KG1 (cell line): ENCODE results near the gene RAD51B.
"Not testable (repeated sequence)": the region's sequence is repeated elsewhere in the genome, so short reads cannot be mapped to it uniquely, and the experiment has no call there.

Source experiments
- DNase-seq: peaks from one replicate; lab custom pipeline; 2025; lab: John Stamatoyannopoulos, UW

The RAD51B gene

DNA sequence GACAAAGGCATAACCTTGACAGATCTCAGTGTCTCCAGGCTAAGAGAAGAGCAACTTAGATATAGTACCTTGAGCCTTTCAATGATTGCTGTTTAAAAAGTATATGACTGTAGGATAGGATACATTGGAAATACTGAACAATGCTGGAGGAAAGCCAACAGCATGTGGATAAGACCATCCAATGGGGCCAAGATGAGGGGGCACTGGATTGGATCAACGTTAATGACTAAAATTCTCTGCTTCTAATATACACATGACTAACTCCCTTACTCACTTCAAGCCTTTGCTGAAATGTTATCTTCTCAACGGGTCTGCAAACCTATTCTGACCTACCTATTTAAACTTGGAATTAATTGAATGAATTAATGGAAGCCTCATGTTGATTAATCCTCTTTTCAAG, 354.9 kb downstream of the RAD51B start:
- DNase-seq: no peak

- DNase-seq: no peak
Measured at GRCh38 chr14:68176687-68177086, 357.1 kb downstream of the RAD51B start.

GRCh38 chr14:68177728-68178127, 358.1 kb downstream of the RAD51B start:
- no peak for DNase-seq

GRCh38 chr14:68178282-68178681, 358.7 kb downstream of the RAD51B start:
- no peak for DNase-seq

DNA sequence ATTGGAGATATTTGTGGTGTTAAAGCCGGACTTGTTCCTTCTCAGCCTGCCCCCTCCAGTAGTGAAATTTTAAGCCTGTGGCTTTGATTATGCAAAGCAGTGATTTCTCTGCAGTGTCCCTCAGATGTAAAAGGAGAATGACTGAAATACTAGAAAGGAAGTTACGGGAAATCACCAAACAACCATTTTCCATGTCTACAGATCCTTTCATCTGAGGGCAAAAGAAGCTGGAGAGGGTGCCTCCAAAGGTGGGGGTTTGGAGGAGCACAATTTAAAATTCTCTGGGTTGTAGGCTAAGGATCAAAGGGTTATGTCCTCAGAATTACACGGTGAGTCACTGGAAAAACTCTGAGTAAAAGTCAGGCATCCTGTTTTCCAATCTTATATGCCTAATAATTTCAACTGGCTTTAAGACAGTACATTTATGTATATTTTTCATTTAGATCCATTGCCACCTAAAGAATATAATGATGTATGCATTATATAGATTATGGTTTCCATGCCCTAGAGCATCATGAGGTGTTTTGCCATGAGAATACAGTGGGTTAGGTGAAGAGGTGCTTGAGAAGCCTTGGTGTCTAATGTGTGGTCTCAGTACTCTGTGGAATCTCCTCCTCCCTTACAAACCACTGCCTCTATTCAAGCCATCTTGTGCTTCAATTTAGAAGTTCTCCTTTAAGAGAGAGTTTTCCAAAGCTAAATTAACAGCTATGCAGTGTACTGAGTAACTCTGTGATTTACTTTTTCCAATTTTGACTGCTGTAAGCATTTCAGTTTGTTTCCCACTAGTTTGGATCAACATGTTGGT, 362.1 kb downstream of the RAD51B start:
- DNase-seq: no peak

DNA sequence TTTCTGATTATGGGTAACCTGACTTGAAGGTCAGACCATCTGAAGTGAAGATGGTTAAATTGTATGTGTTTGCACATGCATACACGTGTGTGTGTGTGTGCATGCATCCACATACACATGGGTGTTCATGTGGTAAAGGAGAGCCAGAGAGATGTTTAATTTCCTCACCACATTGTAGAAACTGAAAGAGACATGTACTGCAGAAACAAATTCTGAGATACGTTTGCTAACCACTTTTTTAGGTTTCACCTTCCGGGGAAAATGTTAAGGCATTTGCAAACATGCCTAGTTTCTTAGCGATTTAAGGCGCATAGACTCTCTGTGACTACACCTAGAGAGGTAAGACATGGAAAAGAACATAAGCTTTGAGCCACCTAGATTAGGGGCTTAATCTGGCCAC, 362.9 kb downstream of the RAD51B start:
- DNase-seq: no peak

DNA sequence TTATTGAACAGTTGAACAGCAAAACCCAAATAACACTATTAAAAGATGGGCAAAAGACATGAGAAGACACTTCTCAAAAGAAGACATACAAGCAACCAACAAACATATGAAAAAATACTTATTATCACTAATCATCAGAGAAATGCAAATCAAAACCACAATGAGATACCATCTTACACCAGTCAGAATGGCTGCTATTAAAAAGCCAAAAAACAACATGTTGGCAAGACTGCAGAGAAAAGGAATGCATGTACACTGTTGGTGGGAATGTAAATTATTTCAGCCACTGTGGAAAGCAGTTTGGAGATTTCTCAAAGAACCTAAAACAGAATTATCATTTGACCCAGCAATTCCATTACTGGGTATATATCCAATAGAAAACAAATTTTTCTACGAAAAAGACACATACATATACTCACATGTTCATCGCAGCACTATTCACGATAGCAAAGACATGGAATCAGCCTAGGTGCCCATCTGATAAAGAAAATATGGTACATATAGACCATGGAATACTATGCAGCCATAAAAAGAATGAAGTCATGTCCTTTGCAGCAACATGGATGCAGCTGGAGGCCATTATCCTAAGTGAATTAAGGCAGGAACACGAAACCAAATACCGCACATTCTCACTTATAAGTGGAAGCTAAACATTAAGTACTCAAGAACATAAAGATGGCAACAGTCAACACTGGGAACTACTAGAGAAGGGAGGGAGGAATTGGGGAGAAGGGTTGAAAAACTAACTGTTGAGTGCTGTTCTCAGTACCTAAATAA, 367.1 kb downstream of the RAD51B start:
- DNase-seq: not testable (repeated sequence)

- DNase-seq: no peak
Measured at GRCh38 chr14:68188174-68188573, 368.6 kb downstream of the RAD51B start.

- DNase-seq: no peak
Measured at GRCh38 chr14:68190032-68190431, 370.5 kb downstream of the RAD51B start.

DNA sequence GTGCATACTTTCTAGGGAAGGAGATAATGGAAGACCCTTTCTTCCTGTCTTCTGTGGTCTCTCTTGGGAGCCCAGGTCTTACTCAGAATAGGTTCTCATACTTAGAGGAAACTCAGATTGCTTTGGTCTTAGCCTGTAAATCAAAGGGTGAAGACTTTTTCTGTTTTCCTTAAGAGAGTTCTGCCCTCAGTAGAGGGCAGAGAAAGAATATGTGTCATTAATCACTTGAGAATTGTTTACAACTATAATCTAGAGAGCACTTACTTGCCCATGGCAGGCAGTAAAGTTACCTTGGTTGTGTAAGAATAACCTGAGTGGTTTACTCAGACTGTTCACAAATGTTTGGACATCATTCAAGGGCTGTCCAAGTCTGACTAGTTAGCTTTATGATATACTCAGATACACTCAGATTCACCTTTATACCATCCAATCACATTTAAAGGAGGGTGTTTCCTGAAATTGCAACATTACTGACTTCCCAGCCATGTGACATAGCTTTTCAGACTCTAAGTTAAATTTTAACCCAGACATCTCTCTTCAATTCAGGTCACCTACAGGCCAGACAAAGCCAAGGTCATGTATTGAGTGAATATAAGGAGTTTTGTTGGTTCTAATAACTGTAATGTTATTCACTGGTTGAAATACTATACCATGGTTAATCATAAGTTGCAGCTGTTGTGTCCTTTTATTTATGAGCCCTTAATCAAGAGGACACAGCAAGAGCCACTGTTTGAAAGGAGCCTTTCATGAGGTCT, 372.2 kb downstream of the RAD51B start:
- no peak for DNase-seq

DNA sequence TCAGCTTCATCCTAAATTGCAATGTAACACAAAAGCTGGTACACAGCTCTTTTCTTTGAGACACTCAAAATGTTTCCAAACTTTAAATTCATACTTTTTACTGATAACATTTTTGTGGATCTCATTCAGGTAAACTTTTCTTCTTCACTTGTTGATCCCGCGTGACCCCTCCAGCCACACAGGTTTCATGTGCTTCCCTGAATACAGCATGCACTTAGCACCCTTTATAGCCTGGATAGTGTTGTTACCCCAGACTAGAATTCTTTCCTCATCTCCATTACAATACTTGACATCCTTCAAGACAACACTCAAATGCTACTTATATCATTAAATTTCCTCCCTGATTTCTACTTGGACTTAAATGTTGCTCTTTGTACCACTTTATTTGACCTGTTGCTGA, 373.4 kb downstream of the RAD51B start:
- DNase-seq: no peak

GRCh38 chr14:68193970-68194681, 374.5 kb downstream of the RAD51B start:
- DNase-seq: no peak

GRCh38 chr14:68195126-68195525, 375.5 kb downstream of the RAD51B start:
- DNase-seq: no peak

DNA sequence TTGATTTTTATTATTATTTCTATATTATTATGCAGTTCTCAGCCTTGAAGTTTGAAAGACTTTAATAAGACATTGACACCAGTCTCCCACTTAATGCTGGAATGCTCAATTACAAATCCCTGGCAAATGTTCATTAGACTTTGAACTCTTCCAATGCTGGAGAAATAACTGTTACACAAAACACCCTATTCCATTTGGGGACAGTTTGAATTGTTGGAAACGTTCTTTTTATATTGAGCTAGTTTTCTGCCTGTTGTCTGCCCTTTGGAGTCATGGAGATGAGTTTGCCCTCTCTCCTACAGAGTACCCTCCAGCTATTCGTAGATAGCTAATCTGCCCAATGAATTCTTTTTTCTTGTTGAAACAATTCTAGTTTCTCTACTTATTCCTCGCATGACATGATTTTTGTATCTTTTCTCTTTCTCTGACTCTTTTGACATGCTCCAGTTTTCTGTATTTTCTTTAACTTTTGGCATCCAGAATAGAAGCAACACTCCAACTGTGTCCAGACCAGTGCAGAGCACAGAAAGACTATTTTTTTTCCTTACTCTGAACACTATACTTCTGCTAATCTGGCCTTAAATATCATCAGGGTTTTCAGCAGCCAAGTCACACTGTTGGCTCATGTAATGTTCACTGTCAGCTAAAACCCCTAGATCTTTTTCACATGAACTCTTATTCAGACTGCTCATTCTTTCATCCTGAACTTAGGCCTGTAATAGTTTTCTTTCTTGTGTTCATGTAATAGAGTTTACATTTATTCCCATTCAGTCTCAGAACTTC, 379.3 kb downstream of the RAD51B start:
- no peak for DNase-seq

DNA sequence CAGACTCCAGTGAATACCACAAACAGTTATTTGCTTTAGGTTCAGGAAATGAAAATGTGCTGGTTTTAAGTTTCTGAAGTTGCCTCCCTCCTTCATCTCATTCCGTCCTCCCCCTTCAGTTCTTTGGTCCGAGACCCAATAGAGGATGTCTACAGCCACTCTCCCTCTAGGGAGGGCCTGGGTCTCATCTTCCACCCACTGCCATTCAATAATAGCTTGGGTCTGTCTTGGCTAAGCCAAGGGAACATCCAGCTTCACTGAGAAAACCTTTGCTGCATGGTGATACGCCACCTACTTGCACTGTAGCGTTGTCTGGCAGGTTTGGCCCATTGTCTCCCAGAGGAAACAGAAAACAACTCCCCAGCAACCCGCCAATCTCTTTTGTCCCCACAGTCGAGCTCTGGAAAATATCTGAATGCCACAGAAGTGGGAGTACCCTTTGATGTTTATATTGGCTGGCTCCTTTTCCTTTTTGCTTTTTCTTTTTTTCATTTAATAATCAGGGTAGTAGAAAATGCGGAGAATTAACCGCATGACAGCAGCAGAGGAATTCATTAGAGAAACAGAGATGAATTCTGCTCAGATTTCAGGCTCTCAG, 380.1 kb downstream of the RAD51B start:
- no peak for DNase-seq

DNA sequence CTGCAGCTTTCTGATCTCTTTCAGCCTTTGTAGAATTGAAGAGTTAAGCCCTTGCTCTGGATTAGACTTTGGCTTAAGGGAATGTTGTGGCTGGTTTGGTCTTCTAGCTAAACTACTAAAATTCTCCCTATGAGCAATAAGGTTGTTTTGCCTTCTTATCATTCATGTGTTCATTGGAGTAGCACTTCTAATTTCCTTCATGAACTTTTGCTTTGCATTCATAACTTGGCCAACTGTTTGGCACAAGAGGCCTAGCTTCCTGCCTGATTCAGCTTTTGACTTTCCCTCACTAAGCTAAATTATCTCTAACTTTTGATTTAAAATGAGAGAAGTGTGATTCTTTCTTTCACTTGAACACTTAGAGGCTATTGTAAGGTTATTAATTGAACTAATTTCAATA, 384.3 kb downstream of the RAD51B start:
- no peak for DNase-seq

GRCh38 chr14:68208218-68208617, 388.6 kb downstream of the RAD51B start:
- no peak for DNase-seq

DNA sequence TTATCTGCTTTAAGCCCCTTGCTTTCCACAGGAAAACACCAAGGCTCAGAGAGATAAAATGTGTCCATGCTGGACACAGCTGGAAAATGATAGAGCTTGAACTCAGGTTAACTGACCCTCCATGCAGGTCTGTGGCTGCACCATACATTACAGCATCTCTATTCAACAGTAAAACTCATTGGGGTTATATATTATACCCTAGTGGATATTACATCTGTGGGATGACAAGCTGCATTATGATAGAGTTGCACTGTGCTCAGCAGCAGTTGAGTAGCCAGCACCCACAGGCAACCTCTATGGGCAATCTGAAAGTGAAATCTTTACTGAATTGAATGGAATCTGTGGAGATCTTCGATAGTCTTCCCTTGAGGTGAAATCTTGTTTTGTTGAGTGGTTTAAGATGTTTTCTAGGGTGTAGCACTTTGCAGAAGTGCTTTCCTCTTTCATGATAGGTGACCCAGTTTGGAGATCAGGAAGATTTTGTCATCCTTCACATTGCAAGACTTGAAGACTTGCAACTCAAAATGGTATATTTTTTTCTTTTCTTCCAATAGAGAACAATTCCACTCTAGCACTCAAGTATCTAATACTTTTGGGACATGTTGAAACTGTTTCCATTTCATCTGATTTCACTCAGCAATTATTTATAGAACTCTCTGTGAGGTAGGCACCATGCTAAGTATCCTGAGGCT, 389.2 kb downstream of the RAD51B start:
- DNase-seq: no peak

GRCh38 chr14:68210729-68211299, 391.2 kb downstream of the RAD51B start:
- DNase-seq: peak; percentile 26

GRCh38 chr14:68211421-68211820, 391.8 kb downstream of the RAD51B start:
- no peak for DNase-seq
